Lower lobe of right lung (tissue), 2 donors: ENCODE data around the gene ANXA6. TPM values are rescaled to one million over a fixed set of nuclear protein-coding genes. Genes with fewer than 3 reads are reported as not detected.

Experiments used
- ATAC-seq, 2 donors: fragments of 200-7000 bp; cut with Tn5 transposase; one replicate each; pipeline ENCODE4 v1.9.1; 2020 to 2022; ENCODE audit warnings: mild to moderate bottlenecking in 2 of 2, moderate library complexity in 2 of 2
- DNase-seq: peaks from one replicate; pipeline ENCODE4 v3.0.0-alpha.2; 2020
- H3K27ac ChIP-seq: fragments of 200-600 bp; one replicate; pipeline ENCODE4 v1.8.0; 2022
- H3K27me3 ChIP-seq: fragments of 200-600 bp; one replicate; pipeline ENCODE4 v1.8.0; 2022; ENCODE audit warnings: low read depth
- H3K36me3 ChIP-seq: fragments of 200-600 bp; one replicate; pipeline ENCODE4 v1.8.0; 2022; ENCODE audit warnings: mild to moderate bottlenecking
- H3K4me1 ChIP-seq: fragments of 200-600 bp; one replicate; pipeline ENCODE4 v1.8.0; 2022
- H3K4me3 ChIP-seq: fragments of 200-600 bp; one replicate; pipeline ENCODE4 v1.8.0; 2022; ENCODE audit warnings: mild to moderate bottlenecking
- H3K9me3 ChIP-seq: fragments of 200-600 bp; one replicate; pipeline ENCODE4 v1.8.0; 2022
- intact Hi-C: fragments of 100-400 bp; cut with DNase I; formaldehyde crosslinking; loops from one replicate; pipeline ENCODE4 v1.11.0; 2022
- total RNA-seq: library from RNA; stranded (reverse); fragmentation: NEBNext Ultra II Directional; extraction: Animal tissue kit (Norgen Biotek cat#: 25700); gene quantifications from one replicate; pipeline ENCODE4 v1.2.1, GENCODE V29; 2021
- TF ChIP-seq, protein P1 (sequence below): fragments of 200-600 bp; IDR thresholded peaks from one replicate; pipeline ENCODE4 v1.8.0; 2022; ENCODE audit warnings: antibody characterized with exemption, mild to moderate bottlenecking
- donor health status: DM: no; HTN: yes; CAD: no; lungs with severe emphysema.

ANXA6 gene
- total RNA-seq, 1 donor from 2014 or later, result 120 TPM

- Histone ChIP-seq H3K4me3 (no peak overlapping the region), H3K4me1 (peaks cover 44% of the 10 kb centered on the region), H3K9me3 (no peaks in the 10 kb centered on the region), H3K27ac (no peak overlapping the region), H3K27me3 (no peaks in the 10 kb centered on the region), H3K36me3 (peaks cover 61% of the 10 kb centered on the region)
- ATAC-seq, result no peak
- intact Hi-C loops, result no loop called here
- no peak for DNase-seq
- TF ChIP-seq, protein P1, sequence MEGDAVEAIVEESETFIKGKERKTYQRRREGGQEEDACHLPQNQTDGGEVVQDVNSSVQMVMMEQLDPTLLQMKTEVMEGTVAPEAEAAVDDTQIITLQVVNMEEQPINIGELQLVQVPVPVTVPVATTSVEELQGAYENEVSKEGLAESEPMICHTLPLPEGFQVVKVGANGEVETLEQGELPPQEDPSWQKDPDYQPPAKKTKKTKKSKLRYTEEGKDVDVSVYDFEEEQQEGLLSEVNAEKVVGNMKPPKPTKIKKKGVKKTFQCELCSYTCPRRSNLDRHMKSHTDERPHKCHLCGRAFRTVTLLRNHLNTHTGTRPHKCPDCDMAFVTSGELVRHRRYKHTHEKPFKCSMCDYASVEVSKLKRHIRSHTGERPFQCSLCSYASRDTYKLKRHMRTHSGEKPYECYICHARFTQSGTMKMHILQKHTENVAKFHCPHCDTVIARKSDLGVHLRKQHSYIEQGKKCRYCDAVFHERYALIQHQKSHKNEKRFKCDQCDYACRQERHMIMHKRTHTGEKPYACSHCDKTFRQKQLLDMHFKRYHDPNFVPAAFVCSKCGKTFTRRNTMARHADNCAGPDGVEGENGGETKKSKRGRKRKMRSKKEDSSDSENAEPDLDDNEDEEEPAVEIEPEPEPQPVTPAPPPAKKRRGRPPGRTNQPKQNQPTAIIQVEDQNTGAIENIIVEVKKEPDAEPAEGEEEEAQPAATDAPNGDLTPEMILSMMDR, result no peak
Observed at GRCh38 chr5:151144275-151144674, 13.3 kb downstream of the ANXA6 start.

DNA sequence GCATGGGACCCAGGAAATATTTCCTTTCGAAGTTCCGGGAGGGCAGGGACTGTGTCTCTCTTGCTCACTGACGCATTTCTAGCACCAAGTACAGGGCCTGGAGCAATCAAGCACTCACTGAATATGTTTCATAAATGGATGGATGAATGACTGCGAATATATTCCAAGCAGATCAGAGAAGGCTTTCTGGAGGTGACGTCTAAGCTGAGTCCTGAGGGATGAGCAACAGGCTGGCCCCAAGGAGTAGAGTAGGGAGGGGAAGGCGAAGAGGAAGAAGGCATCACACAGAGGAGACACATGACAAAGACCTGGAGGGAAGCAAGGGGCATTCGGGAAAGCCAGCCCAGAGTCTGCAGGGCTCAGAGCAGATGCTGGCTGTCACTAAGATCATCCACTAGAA is 13.9 kb downstream of the ANXA6 start:
- Histone ChIP-seq H3K27me3 (no peaks in the 10 kb centered on the region), H3K4me3 (no peak overlapping the region), H3K36me3 (peaks cover 68% of the 10 kb centered on the region), H3K9me3 (no peaks in the 10 kb centered on the region), H3K4me1 (peaks cover 40% of the 10 kb centered on the region), H3K27ac (no peak overlapping the region)
- no peak for ATAC-seq
- intact Hi-C loops, result no loop called here
- DNase-seq, result no peak
- TF ChIP-seq, protein P1, result no peak

GRCh38 chr5:151142933-151143332 is 14.6 kb downstream of the ANXA6 start:
- TF ChIP-seq, protein P1, result no peak
- DNase-seq (no peak), ATAC-seq (no peak)
- Histone ChIP-seq H3K4me3 (no peak overlapping the region), H3K9me3 (no peaks in the 10 kb centered on the region), H3K27ac (no peak overlapping the region), H3K4me1 (peaks cover 35% of the 10 kb centered on the region), H3K27me3 (no peaks in the 10 kb centered on the region), H3K36me3 (peaks cover 75% of the 10 kb centered on the region)
- intact Hi-C loops, result no loop called here

- H3K4me3 ChIP-seq, result no peak overlapping the region
- H3K36me3 ChIP-seq, result peaks cover 79% of the 10 kb centered on the region
- DNase-seq (no peak), ATAC-seq (peak in 1 of 2 donors; percentile 25)
- intact Hi-C loops, result no loop called here
- H3K4me1 ChIP-seq, result peaks cover 30% of the 10 kb centered on the region
- H3K27me3 ChIP-seq, result no peaks in the 10 kb centered on the region
- H3K27ac ChIP-seq, result no peak overlapping the region
- no peaks in the 10 kb centered on the region for H3K9me3 ChIP-seq
- TF ChIP-seq, protein P1, result no peak
Observed at GRCh38 chr5:151141535-151141934, 16.0 kb downstream of the ANXA6 start.

DNA sequence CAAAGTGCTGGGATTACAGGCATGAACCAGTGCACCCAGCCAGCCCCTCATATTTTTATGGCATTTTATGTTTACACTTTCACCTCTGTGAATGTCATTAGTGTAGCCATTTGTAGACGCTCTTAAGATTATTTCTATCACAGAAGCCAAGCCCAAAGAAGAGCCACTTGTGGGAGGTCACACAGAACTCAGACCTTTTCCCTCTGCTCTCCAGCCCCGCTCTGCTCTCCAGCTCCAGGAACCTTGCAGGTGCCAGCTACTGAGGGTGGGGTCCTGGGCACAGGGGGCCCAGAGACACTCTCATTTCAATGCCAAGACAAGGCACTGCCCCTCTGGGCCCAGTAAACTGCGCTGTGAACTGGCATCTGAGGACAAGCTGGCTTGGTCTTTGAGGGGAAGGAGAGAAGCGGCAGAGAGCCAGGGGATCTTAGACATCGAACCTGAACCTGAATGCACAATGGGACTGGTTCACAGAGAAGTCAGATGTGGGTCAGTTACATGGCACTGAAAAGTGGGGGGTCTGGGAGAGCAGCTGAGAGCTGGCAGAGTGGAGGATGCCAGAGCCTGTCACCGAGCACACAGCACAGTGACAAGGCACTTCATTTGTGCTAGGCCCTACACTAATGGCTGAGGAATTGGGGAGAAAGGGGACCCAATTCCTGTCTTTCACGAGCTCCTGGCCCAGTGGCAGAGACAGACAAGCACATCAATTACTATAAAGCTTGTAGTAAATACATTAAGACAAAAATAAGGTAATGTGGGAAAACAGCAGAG is 16.7 kb downstream of the ANXA6 start:
- ATAC-seq (no peak), DNase-seq (no peak)
- intact Hi-C loops, result no loop called here
- peaks cover 24% of the 10 kb centered on the region for H3K4me1 ChIP-seq
- no peaks in the 10 kb centered on the region for H3K27me3 ChIP-seq
- TF ChIP-seq, protein P1, result no peak
- no peak overlapping the region for H3K27ac ChIP-seq
- no peak overlapping the region for H3K4me3 ChIP-seq
- H3K36me3 ChIP-seq, result peaks cover 82% of the 10 kb centered on the region
- H3K9me3 ChIP-seq, result no peaks in the 10 kb centered on the region
